GM19467 (cell line): ENCODE results near the gene PNCK.
"Not testable (repeated sequence)": the region's sequence is repeated elsewhere in the genome, so short reads cannot be mapped to it uniquely, and the experiment has no call there.

Source experiments
- ATAC-seq: cut with Tn5 transposase; IDR thresholded peaks from one replicate; pipeline ENCODE4 v1.9.1; 2021; ENCODE audit warnings: mild to moderate bottlenecking, moderate library complexity; ENCODE audit not compliant: unreplicated experiment

PNCK gene

DNA sequence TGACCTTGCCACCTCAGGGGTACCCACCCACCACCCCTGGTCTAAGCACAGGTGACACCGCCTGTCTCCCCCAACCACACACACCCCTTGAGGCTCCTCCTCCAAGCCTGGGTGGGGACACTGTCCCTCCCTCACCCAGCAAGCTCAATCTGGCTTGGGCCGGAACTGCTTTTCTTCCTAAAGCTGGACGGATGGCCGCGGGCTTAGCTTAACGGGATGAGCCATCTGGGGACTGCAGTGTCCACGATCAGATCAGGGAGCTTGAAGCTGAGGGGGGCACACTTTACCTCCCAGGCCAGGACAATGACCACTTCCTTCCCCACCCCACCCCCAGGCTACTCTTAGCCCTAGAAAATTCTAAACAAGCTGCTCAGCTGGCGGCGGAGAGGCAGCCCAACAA is 13.1 kb upstream of the PNCK start:
- no peak for ATAC-seq

DNA sequence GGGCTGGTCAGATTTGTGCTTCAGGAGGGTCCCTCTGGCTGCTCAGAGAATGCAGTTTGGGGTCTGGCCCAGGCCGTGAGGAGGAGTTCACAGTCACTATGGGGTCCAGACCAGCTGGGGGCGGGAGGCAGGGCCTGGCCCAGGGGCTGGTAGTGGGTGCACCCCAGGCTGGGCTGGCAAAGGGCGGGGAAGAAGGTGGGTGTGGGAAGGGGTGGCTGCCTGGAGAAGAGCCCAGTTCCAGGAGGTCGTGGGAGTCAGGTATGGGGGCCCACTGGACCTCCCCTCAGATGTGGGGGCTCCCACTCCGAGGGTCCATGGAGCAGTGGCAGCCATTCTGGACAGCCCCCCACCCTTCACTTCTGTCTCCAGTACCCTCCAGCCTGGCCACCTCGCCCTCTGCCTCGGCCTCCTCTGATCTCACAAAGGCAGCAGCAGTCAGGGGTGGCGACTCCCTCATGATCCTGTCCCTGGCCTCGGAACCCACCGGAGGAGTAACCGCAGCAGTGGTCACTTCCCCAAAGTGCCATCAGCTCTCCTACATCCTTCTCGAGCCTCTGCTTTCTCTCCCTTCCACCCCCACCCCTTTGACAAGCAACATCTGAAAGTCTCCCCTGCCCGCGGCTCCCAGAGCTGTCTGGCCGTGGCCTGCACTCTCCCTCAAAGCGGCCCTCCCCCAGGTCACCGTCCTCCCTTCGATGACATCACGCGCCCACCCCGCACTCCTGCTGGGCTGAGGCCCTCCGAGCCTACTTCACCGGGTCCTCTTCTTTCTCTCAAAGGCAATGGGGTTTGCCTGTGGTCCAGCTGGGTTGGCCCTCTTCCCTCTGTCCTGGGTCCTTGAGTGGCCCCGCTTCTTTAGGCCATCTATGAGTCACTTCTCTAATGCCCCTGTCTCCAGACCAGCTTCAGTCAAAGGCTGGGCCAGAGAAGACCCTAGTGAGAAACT is 12.4 kb upstream of the PNCK start:
- no peak for ATAC-seq

DNA sequence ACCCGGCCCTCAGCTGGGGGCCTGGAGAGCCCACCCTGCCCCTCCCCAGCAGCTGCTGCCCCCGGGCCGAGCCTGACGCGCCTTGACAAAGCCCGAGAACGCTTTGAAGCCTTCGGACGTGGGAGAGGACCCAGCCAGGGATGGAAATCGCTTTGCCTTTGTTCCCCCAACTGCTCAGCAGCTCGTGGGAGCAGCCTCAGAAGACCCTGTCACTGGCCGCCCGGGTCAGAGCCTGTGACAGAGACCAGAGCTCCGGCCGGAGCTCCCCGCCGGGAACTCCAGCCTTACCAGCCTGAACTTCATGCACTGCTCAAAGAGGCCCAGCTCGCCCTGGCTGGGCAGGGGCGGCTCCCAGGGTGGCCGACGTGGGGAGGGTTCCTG is 11.5 kb upstream of the PNCK start:
- ATAC-seq: no peak

DNA sequence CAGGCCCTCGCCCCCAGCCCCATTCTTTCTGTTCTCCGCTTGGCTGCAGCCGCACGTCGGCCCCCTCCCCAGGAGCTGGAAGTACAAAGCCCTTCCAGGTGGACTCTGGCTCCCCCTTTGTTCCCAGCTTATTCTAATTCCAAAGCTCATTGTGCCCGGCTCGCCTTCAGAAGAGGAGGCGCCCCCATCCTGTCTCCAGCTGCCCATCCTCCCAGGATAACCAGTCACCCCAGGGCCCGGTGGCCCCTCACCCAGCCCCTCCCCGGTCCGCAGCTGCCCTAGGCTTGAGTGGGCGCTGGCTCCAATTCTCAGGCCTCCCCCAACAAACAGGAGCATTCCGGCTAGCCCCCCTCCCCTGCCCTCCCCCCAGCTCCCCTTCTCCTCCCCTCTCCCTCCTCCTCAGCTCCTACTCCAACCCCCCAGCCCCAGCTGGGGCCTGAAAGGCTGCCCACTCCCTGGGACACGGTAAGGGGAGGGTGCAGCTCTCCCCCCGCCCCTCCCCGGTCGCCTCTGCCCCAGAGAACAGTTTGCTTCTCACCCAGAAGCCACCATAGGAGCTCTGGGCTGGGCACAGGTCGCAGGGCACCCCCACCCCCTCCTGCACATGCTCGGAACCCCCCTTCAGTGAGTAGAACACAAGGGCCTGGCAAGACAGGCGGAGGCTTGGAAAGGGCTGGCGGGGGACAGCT is 11.0 kb upstream of the PNCK start:
- ATAC-seq: no peak

DNA sequence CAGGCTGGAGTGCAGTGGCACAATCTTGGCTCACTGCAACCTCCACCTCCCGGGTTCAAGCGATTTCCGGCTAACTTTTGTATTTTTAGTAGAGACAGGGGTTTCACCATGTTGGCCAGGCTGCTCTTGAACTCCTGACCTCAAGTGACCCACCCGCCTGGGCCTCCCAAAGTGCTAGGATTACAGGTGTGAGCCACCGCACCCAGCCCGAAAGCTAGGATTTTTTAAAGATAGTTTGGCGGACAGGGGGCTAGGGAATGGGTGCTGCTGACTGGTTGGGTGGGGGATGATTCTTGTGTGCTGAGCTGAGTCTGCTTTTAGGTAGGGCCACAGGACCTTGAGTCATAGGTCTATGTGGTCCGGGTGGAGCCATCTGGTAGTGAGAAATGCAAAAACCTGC is 9.9 kb upstream of the PNCK start:
- ATAC-seq: not testable (repeated sequence)

DNA sequence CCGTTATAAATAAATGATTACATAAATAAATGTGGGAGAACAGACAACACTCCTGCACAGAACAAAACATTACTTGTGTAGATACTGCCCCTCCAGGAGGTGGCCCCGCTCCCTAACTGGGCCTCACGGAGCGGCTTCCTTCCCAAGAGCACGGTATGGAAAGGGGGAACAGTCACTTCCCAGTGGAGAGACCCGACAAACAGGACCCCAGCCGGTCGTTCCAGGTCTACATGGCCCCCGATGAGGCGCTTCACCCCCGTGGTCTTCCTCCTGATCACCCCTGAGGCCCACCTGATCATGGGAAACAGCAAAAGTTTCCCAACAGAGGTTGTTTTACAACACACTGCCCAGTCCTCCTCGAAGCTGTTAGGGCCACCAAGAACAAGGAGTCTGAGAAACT is 7.6 kb upstream of the PNCK start:
- ATAC-seq: no peak

DNA sequence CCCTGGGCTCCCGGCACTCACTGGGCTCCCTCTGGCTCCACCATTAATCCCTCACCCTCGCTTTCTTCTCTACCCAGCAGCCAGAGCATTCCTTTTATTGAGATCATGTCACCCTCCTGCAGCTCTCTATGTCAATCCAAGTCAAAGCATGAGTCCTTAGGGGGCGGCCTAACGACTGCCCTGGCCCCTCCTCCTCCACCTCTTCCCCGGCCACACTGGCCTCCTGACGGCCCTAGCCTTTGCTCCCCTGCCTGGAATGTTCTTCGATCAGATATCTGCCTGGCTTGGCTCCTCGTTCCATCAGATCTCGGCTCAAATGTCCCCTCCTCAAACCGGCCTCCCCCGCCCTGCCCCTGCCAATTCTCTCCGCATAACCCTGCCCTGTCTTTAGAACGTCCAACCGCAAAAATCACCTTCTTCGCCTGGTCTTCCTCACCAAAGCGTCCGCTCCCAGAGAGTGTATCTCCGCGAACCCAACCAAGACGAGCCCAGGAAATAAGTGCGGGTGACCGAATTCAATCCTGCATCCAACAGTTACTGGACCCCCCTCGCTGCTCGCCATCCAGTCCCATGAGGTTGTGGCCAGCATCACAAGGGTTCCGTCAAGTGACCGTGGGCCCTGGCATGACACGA is 722 bp upstream of the PNCK start:
- no peak for ATAC-seq

DNA sequence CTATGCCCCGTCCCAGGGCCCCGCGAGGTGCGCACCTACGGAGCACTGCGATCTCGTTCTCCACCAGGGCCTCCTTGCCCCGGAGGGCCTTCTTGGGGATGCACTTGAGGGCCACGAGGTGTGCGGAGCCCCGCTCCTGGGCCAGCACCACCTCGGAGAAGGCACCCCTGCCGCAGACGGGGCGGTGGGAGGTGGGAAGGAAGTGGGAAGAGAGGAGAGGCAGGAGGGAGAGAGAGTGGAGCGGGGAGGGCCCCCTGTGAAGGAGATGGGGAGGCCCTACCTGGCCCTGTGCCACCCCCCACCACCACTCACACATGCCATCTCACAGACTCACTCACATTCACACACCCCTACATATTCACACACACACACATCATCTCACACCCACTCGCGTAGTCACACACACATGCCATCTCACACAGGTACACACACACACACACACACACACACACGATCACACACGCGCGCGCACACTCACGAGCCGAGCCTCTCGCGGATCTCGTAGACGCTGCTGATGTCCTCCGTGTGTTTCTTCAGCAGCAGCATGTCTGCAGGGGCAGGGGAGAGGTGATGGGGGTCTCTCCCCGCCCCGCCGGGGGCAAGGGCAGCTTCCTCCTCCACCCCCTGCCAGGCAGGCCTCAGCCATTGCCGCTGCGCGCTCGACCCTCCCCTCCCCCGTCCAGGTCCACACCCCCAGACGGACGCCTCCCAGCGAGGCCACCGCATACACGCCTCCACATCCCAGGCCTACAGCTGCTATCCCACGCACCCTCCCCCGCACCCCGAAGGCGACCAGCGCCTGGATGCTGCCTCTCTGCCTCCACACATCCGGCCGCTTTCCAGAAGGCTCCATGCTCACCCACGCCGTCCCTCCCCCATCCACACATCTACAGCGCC is 834 bp downstream of the PNCK start:
- ATAC-seq: no peak

DNA sequence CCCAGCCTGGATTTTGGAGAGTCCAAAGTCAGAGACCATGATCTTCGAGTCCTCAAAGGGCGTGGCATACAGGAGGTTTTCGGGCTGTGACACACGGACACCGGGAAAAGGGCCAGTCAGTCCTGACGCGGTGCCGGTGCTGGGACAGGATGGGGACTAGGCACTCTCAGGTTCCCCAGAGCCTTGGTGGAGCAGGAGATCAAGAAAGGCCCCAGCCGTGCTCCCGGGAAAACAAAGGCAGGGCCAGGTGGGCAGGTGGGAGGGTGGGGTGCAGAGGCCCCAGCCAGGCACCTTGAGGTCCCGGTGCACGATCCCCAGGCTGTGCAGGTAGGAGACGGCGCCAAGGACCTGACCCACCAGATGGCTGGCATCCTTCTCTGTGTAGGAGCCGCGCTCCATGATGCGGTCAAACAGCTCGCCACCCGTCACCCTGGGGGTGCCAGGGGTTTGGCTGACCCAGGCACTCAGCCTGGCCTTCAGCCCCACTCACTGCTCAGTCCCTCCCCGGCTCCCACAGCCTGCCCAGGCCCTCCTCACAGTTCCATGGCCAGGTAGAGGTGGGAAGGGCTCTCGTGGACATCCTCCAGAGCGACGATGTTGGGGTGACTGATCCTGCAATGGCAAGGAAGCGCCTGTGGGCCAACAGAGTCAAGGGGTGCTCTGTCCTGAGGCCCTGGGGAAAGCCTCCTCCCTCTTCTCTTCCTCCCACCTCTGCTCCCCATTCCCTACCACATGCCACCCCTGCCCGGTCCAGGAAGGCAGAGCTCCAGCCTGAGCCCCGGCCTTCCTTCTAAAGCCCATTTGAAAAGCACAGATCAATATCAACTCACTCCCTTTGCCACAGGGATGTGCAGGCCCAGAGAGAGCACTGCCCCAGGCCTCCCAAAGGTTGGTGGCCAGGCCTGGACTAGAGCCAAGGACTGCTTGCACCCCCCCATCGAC is 1.8 kb downstream of the PNCK start:
- no peak for ATAC-seq

DNA sequence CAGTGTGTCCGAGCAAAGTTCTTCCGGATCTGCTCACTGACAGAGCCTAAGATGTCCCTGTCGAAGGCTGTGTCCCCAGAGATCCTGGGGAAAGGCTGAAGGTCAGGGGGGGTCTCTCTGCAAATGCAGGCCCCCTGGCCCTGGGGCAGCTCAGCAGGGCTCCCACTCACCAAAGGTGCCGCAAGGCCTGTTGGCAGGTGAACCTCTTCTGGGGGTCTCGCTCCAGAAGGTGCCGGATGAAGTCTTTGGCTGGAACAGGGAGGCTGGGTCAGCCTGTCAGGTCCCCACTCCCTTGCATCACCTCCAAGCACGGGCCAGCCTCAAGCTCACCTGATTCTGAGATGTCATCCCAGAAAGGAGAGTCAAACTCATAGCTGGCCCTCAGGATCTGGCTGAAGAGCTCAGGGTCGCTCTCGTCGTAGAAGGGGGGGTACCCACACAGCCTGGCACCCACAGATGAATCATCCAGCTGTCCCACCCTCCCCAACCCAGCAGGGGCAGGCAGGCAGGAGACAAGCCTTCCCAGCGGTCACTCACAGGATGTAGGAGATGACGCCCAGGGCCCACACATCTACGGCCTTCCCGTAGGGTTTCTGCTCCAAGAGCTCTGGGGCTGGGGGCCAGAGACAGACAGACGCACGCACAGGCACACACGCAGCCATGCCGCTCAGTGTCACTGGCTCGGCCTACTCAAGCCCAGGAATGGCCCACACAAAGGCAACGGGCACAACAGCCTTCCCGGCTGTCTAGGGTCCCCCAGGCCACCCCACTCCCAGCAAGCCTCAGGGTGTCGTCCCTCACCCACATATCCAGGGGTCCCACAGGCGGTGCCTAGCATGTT is 2.6 kb downstream of the PNCK start:
- ATAC-seq: no peak

DNA sequence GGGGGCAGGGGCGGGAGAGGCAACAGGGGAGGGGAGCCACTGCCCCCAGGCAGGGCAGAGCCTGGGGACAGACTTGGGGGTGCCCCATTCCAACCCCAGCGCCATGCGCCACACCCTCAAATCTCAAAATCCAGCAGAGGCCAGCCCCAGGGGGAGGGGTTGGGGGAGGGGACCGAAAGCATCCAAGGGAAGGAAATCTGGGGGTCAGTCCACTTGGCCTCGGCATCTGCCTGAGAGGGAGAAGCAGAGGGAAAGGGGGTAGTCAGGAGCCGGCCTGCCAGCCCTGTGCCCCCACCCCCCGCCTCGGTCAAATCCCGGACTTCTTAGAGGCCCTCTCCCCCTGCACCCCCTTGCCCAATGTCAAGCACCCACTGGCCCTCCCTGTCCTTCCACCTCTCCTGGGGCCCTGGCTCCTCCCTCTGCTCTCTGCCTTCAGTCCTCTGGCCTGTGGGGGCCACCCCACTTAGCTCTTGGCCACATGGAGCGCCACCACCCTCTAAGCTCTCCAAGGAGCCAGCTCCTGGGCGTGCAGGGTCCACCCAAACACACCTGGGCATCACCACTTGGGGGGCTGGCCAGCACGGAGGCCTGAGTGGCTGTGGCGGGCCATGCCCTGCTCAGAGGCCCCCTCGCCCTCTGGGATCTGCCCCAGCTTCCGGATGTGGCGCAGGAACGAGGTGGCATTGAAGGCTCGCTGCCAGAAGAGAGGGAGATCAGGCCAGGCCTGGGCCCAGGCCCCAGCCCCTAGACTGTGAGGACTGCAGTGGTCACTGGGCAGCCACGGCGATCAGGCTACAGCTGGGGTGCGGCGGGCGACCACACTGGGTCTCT is 3.5 kb downstream of the PNCK start:
- ATAC-seq: no peak

DNA sequence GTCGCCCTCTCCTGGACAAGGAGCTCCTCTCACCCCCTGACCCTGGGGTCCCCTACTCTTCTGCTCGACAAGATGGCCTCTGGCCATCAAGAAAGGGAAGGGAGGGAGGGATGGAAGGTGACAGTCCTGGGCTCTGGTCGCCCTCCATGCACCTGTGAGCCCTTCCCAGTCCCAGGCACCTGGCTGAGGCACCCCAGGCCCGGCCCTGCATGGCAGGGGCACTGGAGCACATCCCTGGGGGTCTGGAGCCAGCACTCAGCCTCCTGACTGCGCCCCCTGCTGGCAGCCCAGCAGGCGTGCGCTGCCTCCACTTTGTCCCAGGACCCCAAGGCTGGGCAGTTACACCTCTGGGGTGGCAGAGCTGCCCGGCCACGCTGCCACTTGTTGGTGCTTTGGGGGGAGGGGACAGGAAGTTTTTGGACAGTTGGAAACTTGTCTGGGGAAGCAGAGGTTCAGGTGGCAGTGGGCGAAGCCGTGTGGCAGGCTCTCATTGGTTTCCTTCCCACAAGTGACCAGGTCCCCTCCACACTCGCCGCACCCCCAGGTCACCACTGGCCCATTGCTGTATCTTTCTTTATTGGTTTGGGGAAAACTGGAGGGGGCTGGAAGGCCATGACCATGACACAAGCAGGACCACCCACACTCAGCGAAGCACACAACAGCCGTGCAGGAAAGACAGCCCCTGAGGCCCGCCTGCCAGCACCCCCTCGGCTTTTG is 4.3 kb downstream of the PNCK start:
- ATAC-seq: no peak

DNA sequence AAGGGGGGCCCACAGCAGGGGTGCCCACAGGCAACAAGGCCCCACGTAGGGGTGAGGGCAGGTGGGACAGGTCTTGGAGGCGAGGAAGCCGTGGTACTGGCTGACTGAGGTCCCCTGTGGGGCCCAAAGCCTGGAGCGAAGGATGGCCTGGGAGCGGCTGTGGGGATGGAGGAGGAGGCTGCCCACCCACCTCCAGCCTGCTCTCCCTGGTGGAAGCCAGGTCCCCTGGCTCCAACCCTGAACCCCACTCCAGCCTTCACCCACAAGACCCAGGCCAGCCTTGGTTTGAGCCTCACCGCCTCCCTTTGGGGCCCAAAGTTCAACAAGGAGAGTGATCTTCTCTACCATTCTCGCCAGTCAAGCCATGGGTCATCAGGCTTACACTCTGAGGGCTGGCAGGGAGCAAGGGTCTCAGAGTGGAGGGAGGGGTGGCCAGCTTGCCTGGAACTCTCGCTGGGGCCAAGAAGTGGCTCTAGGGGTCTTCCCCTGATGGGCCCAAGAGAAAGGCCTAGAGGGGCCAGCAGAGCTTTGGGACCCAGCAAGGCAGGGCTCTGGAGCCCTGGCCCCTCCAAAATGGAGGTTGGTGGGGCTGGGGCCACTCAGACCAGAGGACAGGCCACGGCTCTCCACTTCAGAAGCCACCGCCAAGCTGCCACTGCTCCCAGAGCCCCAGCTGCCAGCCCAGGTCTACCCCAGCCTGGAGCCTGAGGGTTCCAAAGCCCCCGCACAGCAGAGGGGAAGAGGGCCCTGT is 5.0 kb downstream of the PNCK start:
- ATAC-seq: no peak

DNA sequence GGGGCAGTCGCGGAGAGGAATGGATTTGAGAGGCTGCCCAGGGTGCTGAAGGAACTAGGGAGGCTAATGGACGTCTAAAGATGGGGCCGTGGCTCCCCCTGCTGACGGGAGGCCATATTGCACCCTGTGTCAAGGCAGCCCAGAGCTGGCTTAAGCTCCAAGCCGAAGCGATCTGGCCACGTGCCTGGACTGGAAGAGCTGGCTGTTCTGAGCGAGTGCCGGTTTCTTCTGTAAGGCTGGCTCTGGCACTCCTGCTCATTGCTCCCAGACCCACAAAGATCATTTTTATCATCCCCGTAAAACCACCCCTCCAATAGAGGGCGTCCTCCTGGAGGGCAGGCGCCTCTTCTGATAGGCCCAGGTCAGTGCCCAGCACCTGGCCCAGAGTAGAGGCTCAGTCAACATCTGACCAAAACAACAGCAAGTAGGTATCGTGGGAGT is 5.6 kb downstream of the PNCK start:
- ATAC-seq: no peak

DNA sequence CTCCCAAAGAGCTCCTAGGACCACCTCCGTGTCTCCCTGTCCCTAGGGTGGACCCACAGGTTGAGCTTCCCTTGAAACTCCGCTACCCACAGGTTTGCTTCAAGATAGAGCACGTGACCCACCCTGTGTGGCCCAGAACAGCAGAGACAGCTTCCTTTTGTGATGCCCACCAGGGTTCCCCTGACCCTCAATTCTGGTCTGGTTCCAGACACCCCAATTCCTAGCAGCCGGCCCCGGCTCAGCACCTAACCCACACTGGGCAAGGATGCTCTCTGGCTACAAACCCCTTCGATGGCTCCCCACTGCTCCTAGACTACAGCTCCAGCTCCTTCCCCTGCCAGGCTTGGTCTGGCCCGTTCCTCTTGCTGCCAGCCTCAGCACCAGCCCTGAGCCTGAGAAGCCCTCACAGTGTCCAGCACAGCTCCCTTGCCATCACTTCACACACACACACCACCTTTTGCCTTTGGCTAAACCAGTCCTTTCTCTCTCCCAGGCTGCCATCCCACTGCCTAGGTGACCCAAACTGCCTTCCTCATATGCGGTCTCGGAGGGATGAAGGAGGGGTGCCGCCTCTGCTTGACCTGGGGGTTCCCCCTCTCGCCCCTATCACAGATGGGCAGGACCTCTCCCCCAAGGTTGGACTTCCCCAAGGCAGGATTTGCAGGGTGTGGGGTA is 6.2 kb downstream of the PNCK start:
- no peak for ATAC-seq

DNA sequence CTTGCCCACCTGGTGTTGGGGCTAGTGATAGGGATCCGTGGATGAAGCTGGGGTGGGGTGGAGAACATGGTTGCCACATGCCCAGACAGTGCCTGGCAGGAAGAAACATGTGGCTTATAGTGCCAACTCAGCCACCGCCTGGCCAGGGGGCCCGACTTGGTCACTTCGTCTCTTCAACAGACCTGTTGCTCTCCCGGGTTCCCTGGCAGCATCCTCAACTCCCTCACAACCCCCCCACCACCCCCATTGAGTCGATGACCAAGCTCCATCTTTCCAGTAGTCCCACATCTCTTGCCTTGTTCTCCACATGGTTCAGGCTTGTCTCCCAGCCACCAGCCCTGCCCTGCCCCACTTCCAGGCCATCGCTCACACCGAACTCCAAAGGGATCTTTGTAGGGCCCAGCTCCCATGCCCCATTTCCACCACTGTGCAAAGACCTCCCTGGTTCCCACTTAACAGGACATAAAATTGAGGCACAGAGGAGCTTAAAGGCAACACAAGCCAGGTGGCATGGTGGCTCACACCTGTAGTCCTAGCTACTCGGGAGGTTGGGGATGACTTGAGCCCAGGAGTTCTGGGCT is 7.8 kb downstream of the PNCK start:
- no peak for ATAC-seq
